ENCODE data around the gene SYK. TPM values are rescaled to one million over a fixed set of nuclear protein-coding genes. Genes with fewer than 3 reads are reported as not detected.
"Not testable (repeated sequence)": the region's sequence is repeated elsewhere in the genome, so short reads cannot be mapped to it uniquely, and the experiment has no call there.

SYK gene
- total RNA-seq, 1 donor from 2014 or later: 15.0 TPM

- TF ChIP-seq CTCF (IDR thresholded peaks at IDR 0.05; ENCODE audit: insufficient read depth, low read length, poor library complexity, severe bottlenecking): no peak
- DNase-seq (ENCODE audit: low read depth): no peak
- Histone ChIP-seq H3K36me3 (ENCODE audit: control insufficient read depth, insufficient read depth, low read length) (no peaks in the 10 kb centered on the region), H3K27me3 (ENCODE audit: control insufficient read depth, insufficient read depth, low read length) (no peaks in the 10 kb centered on the region), H3K4me3 (ENCODE audit: low read depth, low read length) (no peak overlapping the region)
Observed at GRCh38 chr9:90789862-90790261, 11.8 kb upstream of the SYK start.

GRCh38 chr9:90793024-90793423 lies 8.6 kb upstream of the SYK start:
- not testable (repeated sequence) for H3K36me3 ChIP-seq (ENCODE audit: control insufficient read depth, insufficient read depth, low read length); H3K4me3 ChIP-seq (ENCODE audit: low read depth, low read length); H3K27me3 ChIP-seq (ENCODE audit: control insufficient read depth, insufficient read depth, low read length); DNase-seq (ENCODE audit: low read depth)

- no peak for DNase-seq (ENCODE audit: low read depth)
- no peak for TF ChIP-seq CTCF (IDR thresholded peaks at IDR 0.05; ENCODE audit: insufficient read depth, low read length, poor library complexity, severe bottlenecking)
- Histone ChIP-seq H3K4me3 (ENCODE audit: low read depth, low read length) (no peak overlapping the region), H3K27me3 (ENCODE audit: control insufficient read depth, insufficient read depth, low read length) (no peaks in the 10 kb centered on the region), H3K36me3 (ENCODE audit: control insufficient read depth, insufficient read depth, low read length) (no peaks in the 10 kb centered on the region)
Observed at GRCh38 chr9:90793729-90794128, 7.9 kb upstream of the SYK start.

GRCh38 chr9:90795084-90795483 lies 6.5 kb upstream of the SYK start:
- Histone ChIP-seq H3K36me3 (ENCODE audit: control insufficient read depth, insufficient read depth, low read length) (no peaks in the 10 kb centered on the region), H3K4me3 (ENCODE audit: low read depth, low read length) (no peak overlapping the region), H3K27me3 (ENCODE audit: control insufficient read depth, insufficient read depth, low read length) (no peaks in the 10 kb centered on the region)
- DNase-seq (ENCODE audit: low read depth): no peak
- no peak for TF ChIP-seq CTCF (IDR thresholded peaks at IDR 0.05; ENCODE audit: insufficient read depth, low read length, poor library complexity, severe bottlenecking)

- H3K36me3 ChIP-seq (ENCODE audit: control insufficient read depth, insufficient read depth, low read length): no peaks in the 10 kb centered on the region
- no peak for DNase-seq (ENCODE audit: low read depth)
- TF ChIP-seq CTCF (IDR thresholded peaks at IDR 0.05; ENCODE audit: insufficient read depth, low read length, poor library complexity, severe bottlenecking): no peak
- no peak overlapping the region for H3K4me3 ChIP-seq (ENCODE audit: low read depth, low read length)
- H3K27me3 ChIP-seq (ENCODE audit: control insufficient read depth, insufficient read depth, low read length): no peaks in the 10 kb centered on the region
Observed at GRCh38 chr9:90795871-90796317, 5.7 kb upstream of the SYK start.

GRCh38 chr9:90799271-90799852 lies 2.3 kb upstream of the SYK start:
- H3K4me3 ChIP-seq (ENCODE audit: low read depth, low read length): no peak overlapping the region
- DNase-seq (ENCODE audit: low read depth): no peak
- no peaks in the 10 kb centered on the region for H3K36me3 ChIP-seq (ENCODE audit: control insufficient read depth, insufficient read depth, low read length)
- TF ChIP-seq CTCF (IDR thresholded peaks at IDR 0.05; ENCODE audit: insufficient read depth, low read length, poor library complexity, severe bottlenecking): no peak
- H3K27me3 ChIP-seq (ENCODE audit: control insufficient read depth, insufficient read depth, low read length): peaks cover 2% of the 10 kb centered on the region

All from kidney epithelial cell (primary cell).